Subcutaneous abdominal adipose tissue (tissue), 5 donors: ENCODE results near the gene SNAP91.
A peak's percentile ranks its signal among the peaks of the same experiment; 100 is the strongest.

Source experiments
- H3K27ac ChIP-seq: one replicate; pipeline ENCODE4 v1.7.0; 2013; ENCODE audit warnings: low read depth, mild to moderate bottlenecking, inconsistent platforms, low read length, moderate library complexity
- H3K27me3 ChIP-seq, 5 donors: one replicate each; pipeline ENCODE4 v1.7.0; 2013; ENCODE audit warnings: low read length in 5 of 5, inconsistent platforms in 1 of 5; ENCODE audit not compliant: control insufficient read depth in 5 of 5, insufficient read depth in 4 of 5
- H3K36me3 ChIP-seq, 5 donors: one replicate each; pipeline ENCODE4 v1.7.0; 2013; ENCODE audit warnings: low read length in 5 of 5; ENCODE audit not compliant: control insufficient read depth in 5 of 5, insufficient read depth in 5 of 5
- H3K4me1 ChIP-seq, 5 donors: one replicate each; pipeline ENCODE4 v1.7.0; 2013; ENCODE audit warnings: low read length in 5 of 5, mild to moderate bottlenecking in 3 of 5, moderate library complexity in 1 of 5; ENCODE audit not compliant: control insufficient read depth in 5 of 5, insufficient read depth in 5 of 5
- H3K4me3 ChIP-seq, 5 donors: one replicate each; pipeline ENCODE4 v1.7.0; 2013; ENCODE audit warnings: low read length in 5 of 5, low read depth in 1 of 5
- H3K9ac ChIP-seq, 5 donors: one replicate each; pipeline ENCODE4 v1.7.0; 2013; ENCODE audit warnings: low read length in 5 of 5, mild to moderate bottlenecking in 4 of 5, moderate library complexity in 3 of 5
- H3K9me3 ChIP-seq, 5 donors: one replicate each; pipeline ENCODE4 v1.7.0; 2013; ENCODE audit warnings: low read length in 5 of 5; ENCODE audit not compliant: control insufficient read depth in 5 of 5
- donor health status: healthy.
- donor health status: healthy.
- donor health status: healthy.
- donor health status: healthy.
- donor health status: healthy.

SNAP91 gene

GRCh38 chr6:83601119-83601518 is 107.8 kb downstream of the SNAP91 start:
- peaks cover 0 to 8% (median 0%) of the 10 kb centered on the region in 5 donors for H3K4me1 ChIP-seq
- H3K27me3 ChIP-seq: no peaks in the 10 kb centered on the region
- H3K4me3 ChIP-seq: peak overlapping the region in 1 of 5 donors; percentile 8
- peak overlapping the region in 1 of 5 donors; percentile 22 for H3K9ac ChIP-seq
- no peaks in the 10 kb centered on the region for H3K9me3 ChIP-seq
- H3K27ac ChIP-seq: no peak overlapping the region
- H3K36me3 ChIP-seq: no peaks in the 10 kb centered on the region

- Histone ChIP-seq H3K9ac (no peak overlapping the region), H3K27ac (no peak overlapping the region), H3K36me3 (no peaks in the 10 kb centered on the region), H3K9me3 (no peaks in the 10 kb centered on the region), H3K4me3 (no peak overlapping the region), H3K27me3 (no peaks in the 10 kb centered on the region), H3K4me1 (peaks cover 0 to 8% (median 0%) of the 10 kb centered on the region in 5 donors)
Measured at GRCh38 chr6:83600459-83600858, 108.4 kb downstream of the SNAP91 start.

GRCh38 chr6:83597511-83597910 is 111.4 kb downstream of the SNAP91 start:
- H3K9me3 ChIP-seq: no peaks in the 10 kb centered on the region
- no peak overlapping the region for H3K4me3 ChIP-seq
- H3K9ac ChIP-seq: no peak overlapping the region
- no peaks in the 10 kb centered on the region for H3K27me3 ChIP-seq
- no peaks in the 10 kb centered on the region for H3K36me3 ChIP-seq
- H3K4me1 ChIP-seq: peaks cover 0 to 8% (median 0%) of the 10 kb centered on the region in 5 donors
- no peak overlapping the region for H3K27ac ChIP-seq

- Histone ChIP-seq H3K27me3 (no peaks in the 10 kb centered on the region), H3K27ac (no peak overlapping the region), H3K4me1 (peaks cover 0 to 8% (median 0%) of the 10 kb centered on the region in 5 donors), H3K9me3 (no peaks in the 10 kb centered on the region), H3K4me3 (no peak overlapping the region), H3K9ac (no peak overlapping the region), H3K36me3 (no peaks in the 10 kb centered on the region)
Measured at GRCh38 chr6:83597051-83597450, 111.8 kb downstream of the SNAP91 start.

- Histone ChIP-seq H3K9ac (no peak overlapping the region), H3K4me3 (no peak overlapping the region), H3K4me1 (no peaks in the 10 kb centered on the region), H3K27ac (no peak overlapping the region), H3K9me3 (no peaks in the 10 kb centered on the region), H3K27me3 (no peaks in the 10 kb centered on the region), H3K36me3 (no peaks in the 10 kb centered on the region)
Measured at GRCh38 chr6:83594941-83595340, 114.0 kb downstream of the SNAP91 start.

GRCh38 chr6:83593395-83593785 is 115.5 kb downstream of the SNAP91 start:
- H3K27me3 ChIP-seq: no peaks in the 10 kb centered on the region
- H3K27ac ChIP-seq: no peak overlapping the region
- no peak overlapping the region for H3K9ac ChIP-seq
- H3K4me3 ChIP-seq: no peak overlapping the region
- H3K36me3 ChIP-seq: no peaks in the 10 kb centered on the region
- no peaks in the 10 kb centered on the region for H3K9me3 ChIP-seq
- no peaks in the 10 kb centered on the region for H3K4me1 ChIP-seq

GRCh38 chr6:83592770-83593394 is 116.0 kb downstream of the SNAP91 start:
- no peaks in the 10 kb centered on the region for H3K27me3 ChIP-seq
- no peak overlapping the region for H3K4me3 ChIP-seq
- no peak overlapping the region for H3K27ac ChIP-seq
- H3K36me3 ChIP-seq: no peaks in the 10 kb centered on the region
- H3K9me3 ChIP-seq: no peaks in the 10 kb centered on the region
- no peak overlapping the region for H3K9ac ChIP-seq
- no peaks in the 10 kb centered on the region for H3K4me1 ChIP-seq

GRCh38 chr6:83590416-83590815 is 118.5 kb downstream of the SNAP91 start:
- Histone ChIP-seq H3K4me3 (no peak overlapping the region), H3K27me3 (no peaks in the 10 kb centered on the region), H3K4me1 (no peaks in the 10 kb centered on the region), H3K9me3 (no peaks in the 10 kb centered on the region), H3K27ac (no peak overlapping the region), H3K36me3 (no peaks in the 10 kb centered on the region), H3K9ac (no peak overlapping the region)

GRCh38 chr6:83589076-83589475 is 119.8 kb downstream of the SNAP91 start:
- Histone ChIP-seq H3K9me3 (no peaks in the 10 kb centered on the region), H3K9ac (no peak overlapping the region), H3K27ac (no peak overlapping the region), H3K4me1 (no peaks in the 10 kb centered on the region), H3K27me3 (no peaks in the 10 kb centered on the region), H3K36me3 (no peaks in the 10 kb centered on the region), H3K4me3 (no peak overlapping the region)

- Histone ChIP-seq H3K27ac (no peak overlapping the region), H3K4me1 (no peaks in the 10 kb centered on the region), H3K27me3 (no peaks in the 10 kb centered on the region), H3K9me3 (no peaks in the 10 kb centered on the region), H3K4me3 (no peak overlapping the region), H3K36me3 (no peaks in the 10 kb centered on the region), H3K9ac (no peak overlapping the region)
Measured at GRCh38 chr6:83578057-83578456, 130.8 kb downstream of the SNAP91 start.
